Adrenal gland (tissue), 12 donors: Measurements from ENCODE around the gene TEAD1. TPM values are rescaled to one million over a fixed set of nuclear protein-coding genes. Genes with fewer than 3 reads are reported as not detected.

Experiments used
- DNase-seq, 7 donors: peaks; one replicate each; pipeline ENCODE4 v3.0.0-alpha.2; 2019 to 2020
- H3K27ac ChIP-seq, 5 donors: fragments of 200-600 bp; sonication (generic) in 4 of 5; 1 replicate in 3 of 5; 2 replicates in 2 of 5; pipeline versions ENCODE4 v1.5.1 to v1.8.0; 2016 to 2020; ENCODE audit warnings: mild to moderate bottlenecking in 1 of 5
- H3K27me3 ChIP-seq: fragments of 200-600 bp; 2 replicates; pipeline ENCODE4 v1.8.0; 2021
- H3K36me3 ChIP-seq, 2 donors: fragments of 200-600 bp; replicated peaks in 1 of 2; 1 replicate in 1 of 2; 2 replicates in 1 of 2; pipeline versions ENCODE4 v1.5.1 to v1.8.0; 2018 to 2022
- H3K4me1 ChIP-seq, 2 donors: fragments of 200-600 bp; replicated peaks in 1 of 2; 1 replicate in 1 of 2; 2 replicates in 1 of 2; pipeline versions ENCODE4 v1.5.1 to v1.8.0; 2018 to 2021
- H3K4me3 ChIP-seq, 4 donors: fragments of 200-600 bp; sonication (generic) in 3 of 4; one replicate each; pipeline ENCODE4 v1.5.1; 2016 to 2018
- H3K9me3 ChIP-seq, 3 donors: fragments of 200-600 bp; sonication (generic) in 1 of 3; replicated peaks in 1 of 3; 1 replicate in 2 of 3; 2 replicates in 1 of 3; pipeline versions ENCODE4 v1.5.1 to v1.8.0; 2016 to 2021
- POLR2A ChIP-seq, 2 donors: fragments of 450-650 bp; IDR thresholded peaks; one replicate each; pipeline ENCODE4 v1.6.1; 2017; ENCODE audit warnings: antibody characterized with exemption in 2 of 2, mild to moderate bottlenecking in 2 of 2, moderate library complexity in 1 of 2
- WGBS, 4 donors: extraction: QIAGEN DNeasy Blood & Tissue Kit in 2 of 4; methylation state at CpG; one replicate each; pipeline versions ENCODE4 v1.1.5 to v1.1.7; 2013 to 2017; 5-methylcytosine and 5-hydroxymethylcytosine counted together
- intact Hi-C, 2 donors: fragments of 100-400 bp; cut with DNase I; formaldehyde crosslinking; loops; one replicate each; pipeline versions ENCODE4 v1.14.1 to v1.15.0; 2022 to 2023
- polyA plus RNA-seq, 3 donors: library from polyadenylated mRNA; stranded (reverse); fragments of 200-250 nt in 2 of 3; fragments of 350-450 nt in 1 of 3; fragmentation: Illumina TruSeq in 1 of 3; extraction: RNeasy Lipid Tissue Mini Kit (QIAGEN cat#74804) in 1 of 3; gene quantifications; one replicate each; pipeline ENCODE4 v1.2.3, GENCODE V29; 2013 to 2014
- total RNA-seq, 9 donors: library from RNA; depleted of rRNA in 4 of 9; stranded (reverse); fragments of >200 nt in 4 of 9; fragments of 120-200 nt in 1 of 9; fragmentation: NEBNext Ultra II Directional in 1 of 9; extraction: Animal tissue kit (Norgen Biotek cat#: 25700) in 1 of 9; gene quantifications; one replicate each; pipeline versions ENCODE4 v1.1.0 to v1.2.4, GENCODE V29; 2013 to 2023
- TF ChIP-seq, protein P1 (sequence below), 6 experiments: fragments of 450-650 bp in 4 of 6; fragments of 200-600 bp in 2 of 6; sonication (generic) in 1 of 6; IDR thresholded peaks; 1 replicate in 5 of 6; 2 replicates in 1 of 6; pipeline versions ENCODE4 v1.5.1 to v1.8.0; 2016 to 2021; ENCODE audit warnings: antibody characterized with exemption in 6 of 6, mild to moderate bottlenecking in 2 of 6, moderate library complexity in 1 of 6
- donor health status: healthy with polysubstance abuse.
- donor health status: Bipolar disorder and iron deficiency.
- donor health status: DM: yes; HTN: yes; CAD: no.
- donor health status: DM: no; HTN: no; CAD: no.
- donor health status: DM: no; HTN: no; CAD: no.
- donor health status: DM: yes; HTN: yes; CAD: no.

TEAD1 gene
- total and polyA plus RNA-seq, 12 donors: 3.9 to 49.9 (median 35.1) TPM

DNA sequence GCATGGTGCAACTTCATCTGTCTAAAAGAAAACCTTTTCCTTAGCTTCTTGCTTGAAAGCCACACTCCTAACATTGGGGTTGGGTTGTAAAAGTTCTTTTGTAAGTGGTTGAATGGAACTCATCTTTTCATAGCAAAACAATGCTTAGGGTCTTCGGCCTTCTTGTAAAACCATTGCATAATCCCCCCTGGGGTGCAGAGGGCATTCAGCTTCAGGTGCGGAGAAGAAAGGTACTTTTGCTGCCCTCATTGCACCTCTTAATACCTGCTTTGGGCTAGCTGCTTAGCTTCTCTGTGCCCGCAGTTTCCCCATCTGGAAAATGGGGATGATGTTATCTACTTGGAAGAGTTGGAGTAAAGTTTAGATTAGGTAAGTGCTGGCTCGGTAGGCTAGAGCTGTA is 10.1 kb downstream of the TEAD1 start:
- DNase-seq: no peak
- intact Hi-C loops: no loop called here
- no peaks in the 10 kb centered on the region for H3K36me3 ChIP-seq
- no peak for TF ChIP-seq POLR2A (IDR thresholded peaks at IDR 0.05)
- TF ChIP-seq, protein P1, sequence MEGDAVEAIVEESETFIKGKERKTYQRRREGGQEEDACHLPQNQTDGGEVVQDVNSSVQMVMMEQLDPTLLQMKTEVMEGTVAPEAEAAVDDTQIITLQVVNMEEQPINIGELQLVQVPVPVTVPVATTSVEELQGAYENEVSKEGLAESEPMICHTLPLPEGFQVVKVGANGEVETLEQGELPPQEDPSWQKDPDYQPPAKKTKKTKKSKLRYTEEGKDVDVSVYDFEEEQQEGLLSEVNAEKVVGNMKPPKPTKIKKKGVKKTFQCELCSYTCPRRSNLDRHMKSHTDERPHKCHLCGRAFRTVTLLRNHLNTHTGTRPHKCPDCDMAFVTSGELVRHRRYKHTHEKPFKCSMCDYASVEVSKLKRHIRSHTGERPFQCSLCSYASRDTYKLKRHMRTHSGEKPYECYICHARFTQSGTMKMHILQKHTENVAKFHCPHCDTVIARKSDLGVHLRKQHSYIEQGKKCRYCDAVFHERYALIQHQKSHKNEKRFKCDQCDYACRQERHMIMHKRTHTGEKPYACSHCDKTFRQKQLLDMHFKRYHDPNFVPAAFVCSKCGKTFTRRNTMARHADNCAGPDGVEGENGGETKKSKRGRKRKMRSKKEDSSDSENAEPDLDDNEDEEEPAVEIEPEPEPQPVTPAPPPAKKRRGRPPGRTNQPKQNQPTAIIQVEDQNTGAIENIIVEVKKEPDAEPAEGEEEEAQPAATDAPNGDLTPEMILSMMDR (IDR thresholded peaks at IDR 0.05): no peak
- H3K4me3 ChIP-seq: no peak overlapping the region
- H3K4me1 ChIP-seq: peaks cover 13 to 44% of the 10 kb centered on the region in 2 donors
- no peak overlapping the region for H3K27ac ChIP-seq
- no peaks in the 10 kb centered on the region for H3K9me3 ChIP-seq
- 78 to 89% (median 89%) methylated on average over 4 of the region's 4 CpGs for WGBS, 4 donors
- no peaks in the 10 kb centered on the region for H3K27me3 ChIP-seq

DNA sequence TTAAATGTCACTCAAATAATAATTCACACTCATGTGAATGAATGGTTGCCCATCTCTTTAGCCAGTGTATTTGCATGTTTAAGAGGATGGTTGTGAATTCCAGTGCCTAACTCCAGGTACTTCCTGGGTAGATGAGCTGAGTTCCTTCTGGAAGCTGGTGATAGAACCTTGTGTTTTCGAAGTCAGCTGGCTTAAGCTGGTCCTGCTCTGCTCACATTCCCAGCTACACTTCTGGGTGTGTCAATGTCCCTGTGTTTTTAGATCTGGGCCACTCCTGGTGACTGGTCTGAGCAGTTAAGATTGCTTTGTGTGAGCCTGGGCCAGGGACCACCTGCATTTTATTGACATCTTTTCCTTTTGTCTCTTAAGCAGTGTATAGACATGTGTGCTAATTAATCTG is 10.6 kb downstream of the TEAD1 start:
- peak overlapping the region in 1 of 5 donors; percentile 1 for H3K27ac ChIP-seq
- intact Hi-C loops: no loop called here
- 77 to 94% (median 91%) methylated on average over 1 of the region's 1 CpG for WGBS, 4 donors

DNA sequence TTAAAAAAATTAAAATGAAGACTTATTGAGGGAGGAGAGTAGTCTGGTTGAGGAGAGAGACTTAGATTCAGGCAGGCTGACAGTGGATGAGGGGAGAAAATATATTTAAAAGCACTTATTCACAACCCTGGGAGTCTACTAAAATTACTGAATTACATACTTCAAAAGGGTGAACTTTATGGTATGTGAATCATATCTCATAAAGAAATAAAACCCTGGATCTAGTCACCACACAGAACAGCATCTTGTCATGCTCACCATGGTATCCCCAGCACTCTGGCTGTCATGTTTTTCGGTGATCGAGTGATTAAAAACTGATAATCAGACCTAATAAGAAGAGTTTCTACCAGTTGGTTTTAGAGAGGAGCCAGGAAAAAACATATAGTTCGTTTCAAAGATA is 11.0 kb downstream of the TEAD1 start:
- intact Hi-C loops: no loop called here
- H3K4me1 ChIP-seq: peaks cover 17 to 48% of the 10 kb centered on the region in 2 donors

More for the DNA sequence above, 10.6 kb downstream of the TEAD1 start:
- Histone ChIP-seq H3K4me1 (peaks cover 17 to 48% of the 10 kb centered on the region in 2 donors), H3K9me3 (no peaks in the 10 kb centered on the region), H3K4me3 (no peak overlapping the region), H3K36me3 (no peaks in the 10 kb centered on the region), H3K27me3 (no peaks in the 10 kb centered on the region)
- no peak for DNase-seq
- TF ChIP-seq, protein P1 (IDR thresholded peaks at IDR 0.05): no peak
- TF ChIP-seq POLR2A (IDR thresholded peaks at IDR 0.05): no peak

DNA sequence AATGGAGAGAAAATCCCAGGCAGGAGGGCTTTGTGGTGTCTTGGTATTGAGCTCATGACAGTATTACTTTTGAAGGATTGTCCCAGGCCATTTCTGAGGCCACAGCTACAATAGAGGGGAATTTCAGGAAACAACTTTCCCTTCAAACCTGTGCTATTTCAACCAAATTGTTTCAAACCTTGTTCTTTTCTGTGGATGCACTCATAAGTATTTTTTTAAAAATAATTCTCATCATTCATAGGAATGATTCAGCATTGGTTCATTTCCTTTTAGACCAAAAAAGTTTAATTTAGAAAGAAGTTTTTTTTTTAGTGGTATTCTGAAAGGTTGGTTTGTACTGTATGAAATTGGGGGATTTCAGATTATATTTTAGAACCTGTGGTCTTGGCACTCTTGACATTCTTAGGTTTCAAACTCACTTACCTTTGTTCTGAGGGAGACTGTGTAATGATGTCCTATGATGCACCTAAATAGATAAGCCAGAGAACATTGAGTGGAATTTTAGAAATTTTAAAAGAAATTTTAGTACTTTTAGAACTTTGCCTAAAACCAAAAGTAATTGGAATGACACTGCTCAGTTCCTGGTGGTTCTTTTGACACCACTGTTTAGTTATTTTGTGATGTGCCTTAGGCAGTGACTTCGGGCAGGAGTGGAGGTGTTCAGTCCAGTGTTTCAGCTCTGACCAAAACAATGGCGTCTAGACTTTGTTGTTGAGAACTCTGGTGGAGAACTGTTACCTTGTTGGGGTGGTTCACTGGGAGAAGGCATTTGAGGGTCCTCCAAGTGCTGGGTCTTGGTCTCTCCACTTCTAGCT is 12.2 kb downstream of the TEAD1 start:
- H3K4me1 ChIP-seq: peaks cover 17 to 59% of the 10 kb centered on the region in 2 donors

More for the DNA sequence above, 11.0 kb downstream of the TEAD1 start:
- no peak for DNase-seq
- Histone ChIP-seq H3K4me3 (no peak overlapping the region), H3K27me3 (no peaks in the 10 kb centered on the region), H3K9me3 (no peaks in the 10 kb centered on the region), H3K36me3 (no peaks in the 10 kb centered on the region), H3K27ac (no peak overlapping the region)
- 83 to 88% (median 86%) methylated on average over 3 of the region's 3 CpGs for WGBS, 4 donors
- TF ChIP-seq, protein P1 (IDR thresholded peaks at IDR 0.05): no peak
- TF ChIP-seq POLR2A (IDR thresholded peaks at IDR 0.05): no peak

More for the DNA sequence above, 12.2 kb downstream of the TEAD1 start:
- 83 to 98% (median 94%) methylated on average over 2 of the region's 2 CpGs for WGBS, 4 donors
- TF ChIP-seq, protein P1 (IDR thresholded peaks at IDR 0.05): no peak
- TF ChIP-seq POLR2A (IDR thresholded peaks at IDR 0.05): no peak
- peak overlapping the region in 1 of 5 donors; percentile 41 for H3K27ac ChIP-seq
- DNase-seq: no peak
- H3K9me3 ChIP-seq: no peaks in the 10 kb centered on the region
- no peaks in the 10 kb centered on the region for H3K27me3 ChIP-seq
- H3K4me3 ChIP-seq: no peak overlapping the region
- intact Hi-C loops: no loop called here
- H3K36me3 ChIP-seq: no peaks in the 10 kb centered on the region
